Endothelial cell of umbilical vein (primary cell): ENCODE measurements around the gene SLC9A9. TPM values are rescaled to one million over a fixed set of nuclear protein-coding genes. Genes with fewer than 3 reads are reported as not detected.
A peak's percentile ranks its signal among the peaks of the same experiment; 100 is the strongest.
"Not testable (repeated sequence)": the region's sequence is repeated elsewhere in the genome, so short reads cannot be mapped to it uniquely, and the experiment has no call there.

Experiments used
- BruUV-seq: library from RNA; stranded (reverse); fragments of 400-500 nt; replicated peaks from 2 replicates; lab custom pipeline; 2021; lab: Mats Ljungman, UMichigan
- CTCF ChIA-PET: fragments of 300-600, 350-600 bp; sonication (Branson Sonifier 250); formaldehyde crosslinking; loops from one replicate; lab custom pipeline; 2021; ENCODE audit warnings: antibody characterized with exemption, inconsistent platforms; lab: Charles Lee
- POLR2A ChIA-PET: fragments of 300-600, 350-600 bp; sonication (Branson Sonifier 250); formaldehyde crosslinking; loops from one replicate; lab custom pipeline; 2021; ENCODE audit warnings: antibody characterized with exemption, inconsistent platforms; lab: Charles Lee
- DNase-seq: peaks from one replicate; pipeline ENCODE4 v3.0.0-alpha.2; 2011; ENCODE audit warnings: low read depth, low spot score
- FAIRE-seq: peaks from 2 replicates; lab custom pipeline; 2011; peaks lifted over from hg19 to GRCh38; lab: Jason Lieb, UNC
- H2AFZ ChIP-seq: 2 replicates; pipeline ENCODE4 v1.6.0; 2012; ENCODE audit warnings: low read depth, low read length, control low read depth, inconsistent platforms
- H3K27ac ChIP-seq: 2 replicates; pipeline ENCODE4 v1.5.1; 2011; ENCODE audit warnings: low read depth, mild to moderate bottlenecking, control low read depth, low read length, moderate library complexity; ENCODE audit not compliant: insufficient read depth
- H3K27me3 ChIP-seq, 2 experiments: 2 replicates each; pipeline versions ENCODE4 v1.6.0 to v1.6.1; 2011; ENCODE audit warnings: low read length in 2 of 2, mixed read lengths in 1 of 2; ENCODE audit not compliant: control insufficient read depth in 2 of 2, insufficient read depth in 2 of 2
- H3K36me3 ChIP-seq, 2 experiments: 2 replicates in 1 of 2; 3 replicates in 1 of 2; pipeline ENCODE4 v1.5.1; 2011; ENCODE audit warnings: low read length in 2 of 2, mild to moderate bottlenecking in 1 of 2, moderate library complexity in 1 of 2; ENCODE audit not compliant: control insufficient read depth in 2 of 2, insufficient read depth in 2 of 2; ENCODE audit errors: extremely low read depth in 1 of 2
- H3K4me1 ChIP-seq: 3 replicates; pipeline ENCODE4 v1.5.1; 2011; ENCODE audit warnings: mild to moderate bottlenecking, low read length; ENCODE audit not compliant: control insufficient read depth, insufficient read depth; ENCODE audit errors: extremely low read depth
- H3K4me2 ChIP-seq: 2 replicates; pipeline ENCODE4 v1.6.1; 2011; ENCODE audit warnings: low read length, control low read depth, mixed read lengths; ENCODE audit not compliant: insufficient read depth
- H3K4me3 ChIP-seq, 3 experiments: fragments of 200-600 bp in 1 of 3; sonication (generic), shearing (Covaris generic) in 1 of 3; replicated peaks in 1 of 3; 2 replicates each; pipeline ENCODE4 v1.5.1; 2011 to 2016; ENCODE audit warnings: control low read depth in 3 of 3, low read length in 3 of 3, mild to moderate bottlenecking in 2 of 3, inconsistent platforms in 1 of 3, low read depth in 1 of 3, moderate library complexity in 1 of 3; ENCODE audit not compliant: insufficient read depth in 1 of 3
- H3K79me2 ChIP-seq: 2 replicates; pipeline ENCODE4 v1.6.0; 2012; ENCODE audit warnings: low read length, inconsistent platforms; ENCODE audit not compliant: control insufficient read depth, insufficient read depth
- H3K9ac ChIP-seq: replicated peaks from 2 replicates; pipeline ENCODE3; 2011; ENCODE audit warnings: low read length, control low read depth; ENCODE audit not compliant: insufficient read depth; ENCODE audit errors: extremely low read depth
- H3K9me1 ChIP-seq: replicated peaks from 3 replicates; pipeline ENCODE4 v1.6.0; 2011; ENCODE audit warnings: mild to moderate bottlenecking, low read length; ENCODE audit not compliant: control insufficient read depth, insufficient read depth; ENCODE audit errors: extremely low read depth
- H3K9me3 ChIP-seq: replicated peaks from 2 replicates; pipeline ENCODE4 v1.5.1; 2012; ENCODE audit warnings: low read length, inconsistent platforms; ENCODE audit not compliant: control insufficient read depth, insufficient read depth
- H4K20me1 ChIP-seq: replicated peaks from 2 replicates; pipeline ENCODE3; 2011; ENCODE audit warnings: mild to moderate bottlenecking, low read length; ENCODE audit not compliant: control insufficient read depth, insufficient read depth; ENCODE audit errors: extremely low read depth
- EZH2 ChIP-seq: IDR thresholded peaks from 2 replicates; pipeline ENCODE4 v1.6.1; 2012; ENCODE audit warnings: borderline replicate concordance, low read depth, mild to moderate bottlenecking, moderate library complexity, low read length, inconsistent platforms; ENCODE audit not compliant: severe bottlenecking
- FOS ChIP-seq: IDR thresholded peaks from 2 replicates; pipeline ENCODE4 v1.6.1; 2011; ENCODE audit warnings: mild to moderate bottlenecking, low read length, moderate library complexity, borderline replicate concordance; ENCODE audit not compliant: insufficient read depth
- GATA2 ChIP-seq: IDR thresholded peaks from 2 replicates; pipeline ENCODE4 v1.7.0; 2011; ENCODE audit warnings: low read depth, mild to moderate bottlenecking, moderate library complexity, mixed read lengths, low read length; ENCODE audit not compliant: insufficient read length, insufficient read depth
- JUN ChIP-seq: IDR thresholded peaks from 2 replicates; pipeline ENCODE4 v1.6.1; 2011; ENCODE audit warnings: borderline replicate concordance, low read depth; ENCODE audit not compliant: insufficient read length, insufficient read depth
- MYC ChIP-seq: IDR thresholded peaks from one replicate; pipeline ENCODE4 v1.6.1; 2011; ENCODE audit warnings: mild to moderate bottlenecking, low read depth, low read length
- POLR2A ChIP-seq: IDR thresholded peaks from 2 replicates; pipeline ENCODE4 v1.6.1; 2012; ENCODE audit warnings: low read depth, mild to moderate bottlenecking, control low read depth, low read length
- POLR2AphosphoS5 ChIP-seq: IDR thresholded peaks from 2 replicates; pipeline ENCODE4 v1.6.1; 2012; ENCODE audit warnings: low read depth, mild to moderate bottlenecking, control low read depth, low read length, moderate library complexity; ENCODE audit not compliant: insufficient read depth
- dilution Hi-C: fragments of 300-500 bp; cut with MboI; formaldehyde crosslinking; loops from one replicate; pipeline ENCODE4 v1.15.0; 2019; ENCODE audit warnings: low sequenced_read_pairs; ENCODE audit not compliant: extremely low pct_ligation_motif_present
- intact Hi-C: fragments of 100-400 bp; cut with micrococcal nuclease; formaldehyde crosslinking; loops from one replicate; pipeline ENCODE4 v1.10.0; 2022
- polyA plus RNA-seq, 4 experiments: library from polyadenylated mRNA; depleted of rRNA in 3 of 4; stranded (reverse) in 3 of 4; unstranded in 1 of 4; fragments of >200 nt; gene quantifications; 2 replicates each; pipeline versions ENCODE4 v1.2.1 to v1.2.3, GENCODE V29; 2011 to 2012; ENCODE audit warnings: missing spikeins in 1 of 4
- total RNA-seq: library from RNA; stranded (reverse); gene quantifications from 2 replicates; pipeline ENCODE4 v1.2.3, GENCODE V29; 2021
- TF ChIP-seq, protein P1 (sequence below), 2 donors: IDR thresholded peaks; 1 replicate in 1 of 2; 2 replicates in 1 of 2; pipeline ENCODE4 v1.5.1; 2011; ENCODE audit warnings: low read length in 2 of 2, mild to moderate bottlenecking in 2 of 2, moderate library complexity in 2 of 2, control low read depth in 1 of 2, inconsistent platforms in 1 of 2, low read depth in 1 of 2; ENCODE audit not compliant: insufficient read depth in 1 of 2; ENCODE audit errors: extremely low read depth in 1 of 2
- TF ChIP-seq, protein P2 (sequence below): IDR thresholded peaks from 2 replicates; pipeline ENCODE4 v1.6.1; 2011; ENCODE audit not compliant: insufficient read depth, insufficient read length

Gene SLC9A9
- total and polyA plus RNA-seq, 2 donors (not counting 3 experiments of a cell fraction or from before 2014, with no cell fraction given) = 1.5 to 1.8 TPM

- Histone ChIP-seq H3K9me1 (no peaks in the 10 kb centered on the region), H3K36me3 (no peaks in the 10 kb centered on the region), H4K20me1 (no peaks in the 10 kb centered on the region), H3K9me3 (no peaks in the 10 kb centered on the region), H3K27ac (no peak overlapping the region), H3K4me3 (no peak overlapping the region), H2AFZ (no peak overlapping the region), H3K4me1 (no peaks in the 10 kb centered on the region), H3K27me3 (no peaks in the 10 kb centered on the region), H3K4me2 (no peak overlapping the region), H3K79me2 (no peaks in the 10 kb centered on the region), H3K9ac (no peak overlapping the region)
- TF ChIP-seq JUN (no peak), POLR2A (no peak), POLR2AphosphoS5 (no peak), MYC (no peak), EZH2 (no peak), FOS (no peak), GATA2 (no peak)
- TF ChIP-seq, protein P1, sequence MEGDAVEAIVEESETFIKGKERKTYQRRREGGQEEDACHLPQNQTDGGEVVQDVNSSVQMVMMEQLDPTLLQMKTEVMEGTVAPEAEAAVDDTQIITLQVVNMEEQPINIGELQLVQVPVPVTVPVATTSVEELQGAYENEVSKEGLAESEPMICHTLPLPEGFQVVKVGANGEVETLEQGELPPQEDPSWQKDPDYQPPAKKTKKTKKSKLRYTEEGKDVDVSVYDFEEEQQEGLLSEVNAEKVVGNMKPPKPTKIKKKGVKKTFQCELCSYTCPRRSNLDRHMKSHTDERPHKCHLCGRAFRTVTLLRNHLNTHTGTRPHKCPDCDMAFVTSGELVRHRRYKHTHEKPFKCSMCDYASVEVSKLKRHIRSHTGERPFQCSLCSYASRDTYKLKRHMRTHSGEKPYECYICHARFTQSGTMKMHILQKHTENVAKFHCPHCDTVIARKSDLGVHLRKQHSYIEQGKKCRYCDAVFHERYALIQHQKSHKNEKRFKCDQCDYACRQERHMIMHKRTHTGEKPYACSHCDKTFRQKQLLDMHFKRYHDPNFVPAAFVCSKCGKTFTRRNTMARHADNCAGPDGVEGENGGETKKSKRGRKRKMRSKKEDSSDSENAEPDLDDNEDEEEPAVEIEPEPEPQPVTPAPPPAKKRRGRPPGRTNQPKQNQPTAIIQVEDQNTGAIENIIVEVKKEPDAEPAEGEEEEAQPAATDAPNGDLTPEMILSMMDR (IDR thresholded peaks at IDR 0.05; ENCODE audit: extremely low read depth in 1 of 2, insufficient read depth in 1 of 2, low read depth in 1 of 2, low read length in 2 of 2) = no peak
- TF ChIP-seq, protein P2, sequence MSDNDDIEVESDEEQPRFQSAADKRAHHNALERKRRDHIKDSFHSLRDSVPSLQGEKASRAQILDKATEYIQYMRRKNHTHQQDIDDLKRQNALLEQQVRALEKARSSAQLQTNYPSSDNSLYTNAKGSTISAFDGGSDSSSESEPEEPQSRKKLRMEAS = no peak
- no TSS peak for BruUV-seq
- peak; percentile 74 for FAIRE-seq
- dilution Hi-C loops = no loop called here
- ChIA-PET CTCF (no interaction called here), POLR2A (no interaction called here)
- DNase-seq = peak; percentile 21
- intact Hi-C loops = no loop called here
Observed at GRCh38 chr3:143875546-143875945, 27.3 kb upstream of the SLC9A9 start.

DNA sequence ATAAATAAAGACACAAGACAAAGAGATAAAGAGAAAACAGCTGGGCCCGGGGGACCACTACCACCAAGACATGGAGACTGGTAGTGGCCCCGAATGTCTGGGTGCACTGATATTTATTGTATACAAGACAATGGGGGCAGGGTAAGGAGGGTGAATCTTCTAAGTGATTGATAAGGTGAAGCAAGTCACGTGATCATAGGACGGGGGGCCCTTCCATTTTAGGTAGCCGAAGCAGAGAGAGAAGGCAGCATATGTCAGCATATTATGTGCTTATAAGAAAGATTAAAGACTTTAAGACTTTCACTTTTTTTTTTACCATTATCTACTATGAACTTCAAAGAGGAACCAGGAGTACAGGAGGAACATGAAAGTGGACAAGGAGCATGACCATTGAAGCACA is 25.3 kb upstream of the SLC9A9 start:
- H3K27me3 ChIP-seq, H3K27ac ChIP-seq, DNase-seq, H3K79me2 ChIP-seq, H4K20me1 ChIP-seq, BruUV-seq, dilution Hi-C loops, H3K4me1 ChIP-seq, H2AFZ ChIP-seq, H3K9me3 ChIP-seq, H3K9ac ChIP-seq, H3K9me1 ChIP-seq, CTCF ChIA-PET, H3K4me3 ChIP-seq, H3K4me2 ChIP-seq, H3K36me3 ChIP-seq, intact Hi-C loops, POLR2A ChIA-PET, FAIRE-seq: not testable (repeated sequence)
